Urothelium cell line (cell line): ENCODE results near the gene PCDH9.
"Not testable (repeated sequence)": the region's sequence is repeated elsewhere in the genome, so short reads cannot be mapped to it uniquely, and the experiment has no call there.

Experiments
- DNase-seq: peaks from one replicate; pipeline ENCODE4 v3.0.0; 2011; ENCODE audit warnings: low spot score, mixed read lengths
- FAIRE-seq: peaks from 2 replicates; lab custom pipeline; 2011; peaks lifted over from hg19 to GRCh38; lab: Jason Lieb, UNC

Gene PCDH9

DNA sequence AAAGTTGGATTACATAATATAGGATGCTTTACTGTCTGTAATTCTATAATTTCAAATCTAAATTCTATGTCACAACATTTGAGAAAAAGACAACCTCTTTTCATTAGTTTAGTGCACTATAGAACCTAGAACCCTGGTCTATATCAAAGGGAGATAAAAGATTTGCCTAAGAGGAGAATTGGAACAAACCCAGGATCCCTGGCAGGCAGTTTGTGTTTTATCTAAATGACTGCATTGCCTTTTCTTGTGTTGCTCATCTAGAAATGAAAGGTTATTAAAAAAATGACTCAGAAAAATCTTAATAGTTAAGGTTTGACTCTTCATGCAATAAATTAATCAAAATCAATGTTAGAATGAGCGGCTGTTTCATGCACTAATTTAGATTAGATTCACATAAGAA lies 96.7 kb downstream of the PCDH9 start:
- FAIRE-seq (no peak), DNase-seq (no peak)

DNA sequence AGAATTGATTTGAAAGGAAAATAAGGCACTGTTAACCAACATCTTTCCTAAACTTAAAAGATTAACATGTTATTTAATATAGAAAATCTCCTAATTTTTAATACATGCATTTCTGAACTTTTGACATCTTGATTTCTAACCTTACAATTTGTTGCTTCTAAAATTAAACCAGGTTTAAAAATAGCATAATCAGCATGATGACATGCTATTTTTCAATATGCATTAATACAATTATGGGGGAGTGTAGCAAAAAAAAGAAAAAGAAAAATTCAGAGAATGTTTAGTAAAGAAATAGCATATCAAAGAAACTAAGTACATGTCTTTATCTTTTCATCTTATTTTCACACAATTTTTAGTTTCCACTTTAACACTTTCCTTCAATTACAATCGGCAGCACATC lies 98.7 kb downstream of the PCDH9 start:
- no peak for FAIRE-seq
- no peak for DNase-seq

DNA sequence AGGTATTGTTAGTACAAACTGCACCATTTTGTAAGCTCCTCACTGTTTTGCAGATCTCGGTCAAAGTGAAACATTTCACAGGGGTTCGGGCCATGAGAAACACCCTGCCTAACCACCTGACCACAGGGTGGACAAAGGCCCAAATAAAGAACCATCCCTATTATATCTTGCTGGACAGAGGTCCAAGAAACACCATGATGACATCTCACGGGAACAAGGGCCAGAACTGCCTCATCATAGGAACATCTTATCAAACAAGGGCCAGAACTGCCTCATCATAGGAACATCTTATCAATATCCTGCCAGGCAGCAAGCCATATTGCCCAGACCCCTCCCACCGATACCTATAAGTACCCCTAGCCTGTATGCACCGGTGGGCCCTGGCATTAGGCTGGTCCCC lies 99.7 kb downstream of the PCDH9 start:
- DNase-seq (no peak), FAIRE-seq (no peak)

DNA sequence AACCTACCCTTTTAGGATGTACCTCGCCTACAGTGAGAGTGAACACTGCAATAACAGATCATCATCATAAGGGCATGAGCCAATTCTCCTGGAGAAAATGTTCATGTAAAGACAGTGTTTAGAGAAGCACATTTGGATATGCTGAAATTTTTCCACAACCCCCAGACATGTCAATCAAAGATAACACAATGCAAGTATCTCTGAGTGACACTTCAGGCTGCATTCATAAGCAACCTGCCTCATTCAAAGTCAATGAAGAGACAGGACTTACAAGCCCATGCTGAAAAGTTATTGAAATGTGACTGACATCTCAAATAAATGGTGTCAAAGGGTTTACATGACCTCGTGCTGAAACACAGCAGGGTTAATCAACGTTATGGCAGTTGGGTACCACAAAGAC lies 102.0 kb downstream of the PCDH9 start:
- FAIRE-seq = no peak
- DNase-seq = no peak

DNA sequence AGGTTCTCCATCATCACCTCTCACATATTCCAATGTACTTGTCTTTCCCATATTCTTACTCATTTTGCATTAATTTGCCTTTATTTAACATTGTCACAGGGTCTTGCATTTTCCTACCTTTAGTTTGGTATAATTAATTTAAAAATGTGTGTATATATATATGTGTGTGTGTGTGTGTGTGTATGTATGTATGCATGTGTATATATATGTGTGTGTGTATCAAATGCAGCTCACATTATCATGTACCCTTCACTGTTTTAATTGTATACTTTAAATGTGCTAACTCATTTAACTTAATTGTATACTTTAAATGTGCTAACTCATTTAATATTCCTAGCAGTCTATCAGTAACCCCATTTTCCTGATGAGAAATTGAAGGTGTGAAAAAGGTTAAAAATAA lies 104.5 kb downstream of the PCDH9 start:
- DNase-seq (no peak), FAIRE-seq (no peak)

DNA sequence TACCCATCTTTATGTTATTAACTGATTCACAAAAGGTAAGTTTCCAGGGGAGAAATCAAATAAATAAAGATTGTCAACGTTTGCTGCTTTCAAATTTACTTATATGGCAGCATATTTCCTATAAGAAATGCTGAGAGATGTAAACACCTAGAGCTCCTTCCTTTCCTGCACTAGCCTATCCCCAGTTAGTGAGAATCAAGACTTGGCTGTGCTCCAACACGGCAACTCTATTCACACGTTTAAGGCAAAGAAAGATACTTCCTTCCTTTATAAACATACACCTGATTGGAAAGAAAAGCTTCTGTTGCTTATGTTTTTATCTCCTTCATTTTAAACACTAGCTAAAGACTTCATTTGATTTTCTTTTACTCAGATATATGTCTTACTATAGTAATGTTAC lies 107.0 kb downstream of the PCDH9 start:
- no peak for DNase-seq
- no peak for FAIRE-seq

DNA sequence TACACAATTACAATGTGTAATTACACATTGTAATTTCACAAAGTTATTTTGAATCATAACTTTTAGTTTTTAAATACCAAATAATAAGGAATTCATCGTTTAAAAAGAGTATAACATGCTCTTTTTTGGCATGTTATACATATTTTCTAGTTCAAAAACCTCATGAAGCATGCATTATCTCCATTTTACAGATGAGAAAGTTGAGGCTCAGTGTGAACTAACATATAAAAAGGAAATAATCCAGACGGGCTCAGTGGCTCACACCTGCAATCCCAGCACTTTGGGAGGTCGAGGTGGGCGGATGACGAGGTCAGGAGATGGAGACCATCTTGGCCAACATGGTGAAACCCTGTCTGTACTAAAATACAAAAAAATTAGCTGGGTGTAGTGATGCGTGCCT lies 107.9 kb downstream of the PCDH9 start:
- no peak for FAIRE-seq

DNA sequence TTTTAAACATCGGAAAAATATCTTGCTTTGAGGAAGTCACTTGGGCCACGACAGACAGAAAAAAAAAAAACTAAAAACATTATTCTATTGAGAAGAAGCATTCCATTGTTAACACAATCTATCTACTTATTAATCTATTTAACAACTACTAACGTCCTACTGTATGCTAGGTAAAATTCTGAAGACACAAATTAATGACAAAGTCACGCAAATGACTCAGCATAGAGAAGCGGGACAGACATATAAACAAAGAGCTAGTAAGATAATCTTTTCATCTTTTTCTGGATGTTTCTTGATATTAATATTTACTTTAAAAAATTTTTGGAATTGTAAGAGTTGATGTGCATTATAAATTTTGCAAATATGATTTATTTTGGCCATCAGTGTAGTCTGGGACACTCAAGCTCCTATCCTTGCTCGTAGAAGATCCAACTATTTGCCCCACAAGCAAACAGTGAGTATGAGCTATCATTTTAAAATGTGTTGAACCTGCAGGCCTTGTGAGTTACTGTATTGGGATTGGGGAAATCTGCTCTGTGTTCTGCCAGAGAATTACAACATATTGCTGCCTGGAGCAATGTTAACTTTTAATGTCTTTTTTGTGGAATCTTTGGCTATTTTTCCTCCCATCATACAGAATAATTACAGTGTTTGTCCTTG lies 109.1 kb downstream of the PCDH9 start:
- no peak for DNase-seq

More for the DNA sequence above, 107.9 kb downstream of the PCDH9 start:
- no peak for DNase-seq

DNA sequence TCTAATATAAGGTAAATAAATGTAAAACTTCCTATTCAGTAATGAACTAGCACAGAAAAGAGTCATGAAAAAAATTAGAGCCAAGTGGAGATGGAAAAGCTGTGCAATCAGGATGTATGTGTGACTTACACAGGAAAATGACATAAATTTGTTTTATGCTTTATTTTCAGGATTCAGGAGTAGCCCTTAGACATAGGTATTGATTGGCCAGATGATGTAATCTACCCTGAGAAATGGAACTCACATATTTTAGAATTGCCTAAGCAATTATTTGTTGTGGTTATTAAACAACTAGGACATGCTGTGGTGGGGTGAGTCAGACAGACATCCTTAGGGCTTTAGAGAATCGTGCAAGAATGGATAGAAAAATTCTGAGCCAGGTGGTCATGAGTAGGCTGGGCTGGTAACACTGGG lies 110.6 kb downstream of the PCDH9 start:
- peak; percentile 35 for DNase-seq
- no peak for FAIRE-seq

More for the DNA sequence above, 109.1 kb downstream of the PCDH9 start:
- no peak for FAIRE-seq

DNA sequence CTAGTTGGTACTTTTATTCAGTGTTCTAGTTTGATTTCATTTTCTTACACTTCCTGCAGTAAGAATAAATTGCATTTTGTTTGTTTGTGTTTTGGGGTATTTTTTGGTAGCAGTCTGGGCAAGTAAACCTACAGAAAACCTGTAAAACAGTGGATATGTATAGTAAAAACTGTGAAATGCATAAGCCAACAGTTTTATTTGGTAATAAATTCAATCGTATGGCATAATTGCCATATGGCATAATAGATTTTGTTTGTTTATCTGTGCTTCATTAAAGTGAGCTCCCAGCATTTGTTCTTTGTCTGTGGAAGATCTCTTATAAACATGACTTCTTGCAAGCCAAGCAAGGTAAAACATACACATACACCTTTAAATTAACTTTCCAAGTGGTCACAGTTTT lies 111.9 kb downstream of the PCDH9 start:
- FAIRE-seq (no peak), DNase-seq (no peak)

DNA sequence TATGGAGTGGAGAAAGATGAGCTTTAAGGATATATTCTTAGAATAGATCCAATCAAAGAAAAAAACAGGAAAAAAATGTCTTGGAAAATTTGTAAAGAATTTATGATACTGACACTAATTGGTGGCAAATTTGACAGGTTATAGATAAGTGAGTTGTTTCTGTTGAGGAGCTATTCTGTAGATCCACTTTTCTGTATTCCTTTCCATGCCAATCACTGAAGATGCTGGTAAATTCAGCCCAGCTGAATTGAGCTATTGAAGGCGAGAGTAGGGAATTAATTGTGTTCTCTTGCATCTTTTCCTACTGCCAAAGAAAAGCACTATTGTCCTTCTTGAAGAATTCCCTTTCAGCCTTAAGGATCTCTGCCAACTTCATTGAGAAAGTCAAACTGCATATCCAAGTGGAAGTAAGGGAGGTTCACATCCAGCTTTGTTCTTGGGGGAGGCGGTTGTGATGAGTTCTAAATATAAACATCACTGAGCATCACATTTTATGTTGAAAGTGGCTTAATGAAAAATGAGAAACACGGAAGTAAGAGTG lies 113.1 kb downstream of the PCDH9 start:
- DNase-seq (no peak), FAIRE-seq (no peak)

DNA sequence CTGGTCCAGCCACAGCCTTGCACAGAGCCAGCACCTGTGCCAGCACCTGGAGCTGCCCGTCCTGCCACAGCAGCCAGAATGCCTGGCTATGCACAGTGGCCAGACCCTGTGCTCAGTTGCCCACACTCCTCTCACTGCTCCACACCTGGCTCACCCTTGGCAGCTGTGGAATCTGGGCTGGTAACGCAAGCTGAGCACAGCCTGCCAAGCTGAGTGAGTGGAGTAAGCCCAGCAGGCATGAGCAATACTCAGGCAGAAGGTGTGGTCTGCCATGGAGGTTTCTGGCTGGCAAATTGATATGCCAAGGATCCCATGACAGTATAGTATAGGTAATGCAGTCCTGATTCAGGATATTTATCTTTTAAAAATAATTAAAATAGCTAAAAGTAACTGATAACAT lies 122.2 kb downstream of the PCDH9 start:
- DNase-seq (no peak), FAIRE-seq (no peak)

DNA sequence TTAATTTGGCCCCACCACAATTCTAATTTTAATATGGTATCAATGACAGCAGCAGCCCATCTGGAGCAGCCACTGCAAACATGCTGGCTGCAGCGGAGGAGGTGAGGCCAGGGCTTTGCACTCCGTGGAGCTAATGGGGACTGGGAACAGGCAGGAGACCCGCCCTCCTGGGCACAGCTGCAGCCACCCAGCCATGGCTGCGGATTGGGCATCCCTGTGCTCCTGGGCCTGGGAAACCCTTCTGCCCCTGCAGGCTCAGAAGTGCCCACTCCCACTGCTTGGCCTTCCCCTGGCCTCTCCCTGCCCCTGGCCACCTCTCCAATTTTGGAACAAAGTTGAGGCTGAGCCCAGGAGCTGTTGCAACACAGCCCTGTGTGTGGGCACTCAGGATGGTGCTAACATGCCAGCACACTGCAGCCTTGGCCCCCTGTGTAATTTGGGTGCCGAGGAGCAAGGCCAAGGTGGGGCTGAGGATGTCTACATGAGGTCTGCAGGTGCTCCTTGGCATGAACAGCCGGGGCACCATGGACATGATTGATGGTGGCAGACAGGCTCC lies 123.6 kb downstream of the PCDH9 start:
- FAIRE-seq = no peak
- DNase-seq = no peak

DNA sequence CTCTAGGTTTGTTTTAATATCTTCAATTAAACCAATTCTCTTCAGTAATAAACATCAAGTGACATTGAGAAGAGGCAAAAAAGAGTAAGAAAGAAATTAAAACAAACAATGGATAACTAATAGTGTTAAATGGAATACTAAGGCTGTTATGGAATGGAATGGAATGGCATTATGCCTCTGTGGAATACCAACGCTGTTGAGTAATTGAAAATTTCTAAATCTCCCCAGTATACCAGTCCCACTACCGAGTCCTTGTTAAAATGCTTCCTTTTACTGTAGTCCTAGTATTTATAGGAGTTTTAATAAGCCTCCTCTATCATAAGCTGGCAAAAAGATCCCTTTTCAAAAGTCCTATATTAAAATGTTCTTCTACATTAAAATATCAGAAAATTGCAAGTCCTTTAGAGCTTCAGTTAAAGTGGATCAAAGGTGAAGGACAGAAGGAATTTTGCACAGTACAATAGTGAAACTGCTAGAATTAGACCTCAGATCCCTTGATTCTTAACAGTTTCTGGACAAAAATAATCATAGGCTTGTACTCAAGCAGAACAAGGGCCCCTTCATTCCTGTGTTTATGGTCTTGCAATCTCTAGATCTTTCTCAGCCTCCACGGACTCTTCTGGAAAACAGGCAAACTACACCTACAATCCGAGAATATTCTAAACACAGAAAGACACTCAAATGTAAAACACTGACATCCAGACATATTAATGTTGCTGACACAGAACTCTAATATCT lies 128.2 kb downstream of the PCDH9 start:
- FAIRE-seq (no peak), DNase-seq (no peak)

DNA sequence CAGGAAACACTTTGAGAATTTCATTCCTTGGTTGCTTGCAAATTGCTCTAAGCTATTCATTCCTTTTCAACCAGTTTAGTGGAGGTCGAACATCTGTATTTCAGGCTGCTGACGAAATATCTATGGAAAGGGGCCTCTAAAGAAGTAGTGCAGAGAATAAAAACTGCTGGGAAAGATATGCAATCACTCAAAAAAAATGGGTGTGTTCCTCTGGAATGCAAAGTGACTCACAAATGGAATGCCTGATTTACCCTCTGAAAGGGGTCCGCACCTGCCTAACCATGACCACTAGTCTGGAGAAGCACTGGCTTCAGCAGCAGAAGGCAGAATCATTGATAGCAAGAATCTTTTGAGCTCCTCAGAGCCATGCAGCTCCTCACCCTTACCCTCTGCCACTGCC lies 129.4 kb downstream of the PCDH9 start:
- FAIRE-seq (no peak), DNase-seq (peak; percentile 31)

DNA sequence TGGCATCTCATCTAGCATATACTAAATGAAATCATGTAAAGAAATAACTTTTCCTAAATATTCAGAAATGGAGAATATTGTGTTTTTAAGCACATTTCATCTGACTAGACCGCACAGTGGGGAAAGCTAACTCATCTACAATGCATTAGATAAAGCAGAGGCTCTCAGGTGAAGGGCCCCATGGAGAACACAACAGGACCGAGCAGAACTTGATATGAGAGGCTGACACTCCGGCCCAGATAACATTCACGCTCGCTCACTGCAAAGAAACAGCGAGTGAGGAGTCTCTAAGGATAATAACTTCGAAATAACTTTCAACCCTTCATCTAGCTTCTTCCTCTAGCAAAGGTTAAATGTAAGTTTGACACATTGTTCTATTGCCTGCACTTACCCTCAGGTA lies 130.6 kb downstream of the PCDH9 start:
- DNase-seq (no peak), FAIRE-seq (no peak)

DNA sequence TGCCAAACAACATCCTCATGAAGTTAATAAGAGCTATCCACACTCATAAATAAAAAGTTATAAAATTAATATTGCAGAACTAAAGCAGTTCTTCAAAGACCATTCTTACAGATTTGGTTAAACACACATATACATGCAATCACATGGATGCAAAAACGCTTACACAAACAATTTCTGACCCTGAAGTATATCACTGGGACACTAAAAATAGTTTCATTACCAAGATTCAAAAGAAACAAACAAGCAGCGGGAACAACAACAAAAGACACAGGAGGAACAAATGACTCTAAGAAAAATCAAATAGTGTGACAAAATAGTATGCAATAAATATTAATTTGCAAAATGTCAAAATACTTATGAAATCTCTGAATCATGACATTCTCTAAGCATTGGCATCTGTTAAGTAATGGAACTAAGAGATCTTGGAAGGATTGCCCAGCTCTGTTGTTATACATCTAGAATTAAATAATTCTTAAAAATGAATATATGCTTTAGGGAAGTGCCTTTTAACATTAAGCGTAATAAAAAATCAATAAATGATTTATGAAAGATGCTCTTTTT lies 132.2 kb downstream of the PCDH9 start:
- FAIRE-seq (no peak), DNase-seq (no peak)

DNA sequence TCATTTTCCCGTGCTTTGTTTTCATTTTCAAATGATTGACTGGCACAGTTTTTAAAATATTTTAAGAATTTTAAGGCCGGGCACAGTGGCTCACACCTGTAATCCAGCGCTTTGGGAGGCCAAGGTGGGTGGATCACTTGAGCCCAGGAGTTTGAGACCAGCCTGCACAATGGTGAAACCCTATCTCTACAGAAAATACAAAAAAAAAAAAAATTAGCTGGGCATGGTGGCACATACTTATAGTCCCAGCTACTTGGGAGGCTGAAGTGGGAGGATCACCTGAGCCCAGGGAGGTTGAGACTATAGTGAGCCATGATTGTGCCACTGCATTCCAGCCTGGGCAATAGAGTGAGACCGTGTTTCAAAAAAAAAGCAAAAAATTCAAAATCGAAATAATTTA lies 133.2 kb downstream of the PCDH9 start:
- DNase-seq, FAIRE-seq: not testable (repeated sequence)

DNA sequence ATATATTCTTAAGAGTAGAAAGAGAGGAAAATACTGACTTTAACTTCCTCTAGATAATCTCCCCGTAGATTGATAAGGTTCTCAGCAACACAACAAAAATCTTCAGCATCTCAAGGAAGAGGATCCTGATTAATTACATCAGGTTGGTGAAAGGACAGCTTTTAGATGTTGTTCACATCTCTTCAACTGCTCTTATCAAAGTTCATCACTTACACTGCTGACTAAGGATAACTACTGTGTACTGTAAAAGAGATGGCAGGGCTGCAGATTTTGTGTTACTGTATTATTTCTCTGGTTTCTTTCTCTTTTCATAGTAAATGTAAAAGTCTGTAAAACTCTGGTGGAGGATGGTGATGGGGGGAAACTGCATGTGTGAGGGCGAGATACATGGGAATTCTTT lies 133.7 kb downstream of the PCDH9 start:
- DNase-seq = no peak
- no peak for FAIRE-seq

DNA sequence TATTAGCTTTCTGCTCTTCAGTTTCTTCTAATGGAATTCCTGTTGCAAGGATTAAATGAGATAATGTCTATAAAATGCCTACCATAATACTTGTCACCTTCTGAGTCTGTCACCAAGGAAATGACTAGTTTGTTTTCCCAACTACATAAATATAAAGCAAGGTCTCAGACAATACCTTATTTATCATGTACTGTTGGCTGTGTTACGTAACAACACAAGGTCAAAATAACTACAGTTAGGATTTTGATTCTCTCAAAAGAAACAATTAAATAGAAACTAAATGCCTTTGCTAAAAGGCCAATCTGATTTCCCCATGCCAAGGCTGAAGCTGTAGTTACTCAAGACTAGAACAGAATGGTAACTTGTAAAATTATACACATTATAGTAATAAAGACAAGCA lies 134.5 kb downstream of the PCDH9 start:
- FAIRE-seq = no peak
- DNase-seq = no peak

DNA sequence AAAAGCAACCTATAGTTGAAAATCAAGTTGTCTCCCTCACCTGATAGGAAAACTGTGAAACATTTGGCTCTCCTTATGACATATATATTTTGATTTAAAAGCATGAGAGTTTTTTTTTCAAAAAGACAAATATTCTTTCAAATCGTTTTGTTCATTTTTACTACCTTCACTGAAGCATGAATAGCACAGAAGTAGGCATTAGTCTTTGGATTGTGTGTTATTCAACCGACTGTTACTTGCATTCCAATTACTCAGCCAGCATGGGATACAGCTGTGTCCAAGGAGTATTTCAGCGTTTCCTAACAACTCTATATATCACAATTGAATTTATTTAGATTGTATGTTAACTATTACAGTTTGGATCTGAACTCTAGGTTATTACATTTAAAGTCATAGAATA lies 135.2 kb downstream of the PCDH9 start:
- DNase-seq (no peak), FAIRE-seq (no peak)

DNA sequence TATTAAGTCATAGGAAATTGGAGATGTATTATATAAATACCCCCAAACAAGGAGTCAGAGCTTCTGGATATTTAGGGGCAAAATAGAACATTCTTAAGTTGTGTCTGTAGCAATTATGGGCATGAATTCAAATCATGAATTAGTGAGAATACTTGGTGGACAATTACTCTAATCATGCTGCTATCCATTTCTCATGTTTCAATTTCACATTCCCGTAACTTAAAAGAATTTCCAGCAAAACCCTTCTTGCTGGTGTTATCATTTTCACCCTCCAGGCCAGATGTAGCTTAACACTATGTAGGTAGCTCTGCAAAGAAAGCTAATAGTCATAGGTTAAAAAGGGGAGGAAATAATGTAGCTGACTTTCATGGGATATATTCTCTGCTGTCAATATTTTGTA lies 136.1 kb downstream of the PCDH9 start:
- DNase-seq = no peak
- no peak for FAIRE-seq
